HG03025 (cell line): ENCODE measurements around the gene ZNF439.
A peak's percentile ranks its signal among the peaks of the same experiment; 100 is the strongest.
"Not testable (repeated sequence)": the region's sequence is repeated elsewhere in the genome, so short reads cannot be mapped to it uniquely, and the experiment has no call there.

ENCODE experiments used
- ATAC-seq: cut with Tn5 transposase; IDR thresholded peaks from one replicate; pipeline ENCODE4 v1.9.1; 2021; ENCODE audit warnings: mild to moderate bottlenecking, moderate library complexity; ENCODE audit not compliant: unreplicated experiment, low FRiP score

ZNF439 gene

DNA sequence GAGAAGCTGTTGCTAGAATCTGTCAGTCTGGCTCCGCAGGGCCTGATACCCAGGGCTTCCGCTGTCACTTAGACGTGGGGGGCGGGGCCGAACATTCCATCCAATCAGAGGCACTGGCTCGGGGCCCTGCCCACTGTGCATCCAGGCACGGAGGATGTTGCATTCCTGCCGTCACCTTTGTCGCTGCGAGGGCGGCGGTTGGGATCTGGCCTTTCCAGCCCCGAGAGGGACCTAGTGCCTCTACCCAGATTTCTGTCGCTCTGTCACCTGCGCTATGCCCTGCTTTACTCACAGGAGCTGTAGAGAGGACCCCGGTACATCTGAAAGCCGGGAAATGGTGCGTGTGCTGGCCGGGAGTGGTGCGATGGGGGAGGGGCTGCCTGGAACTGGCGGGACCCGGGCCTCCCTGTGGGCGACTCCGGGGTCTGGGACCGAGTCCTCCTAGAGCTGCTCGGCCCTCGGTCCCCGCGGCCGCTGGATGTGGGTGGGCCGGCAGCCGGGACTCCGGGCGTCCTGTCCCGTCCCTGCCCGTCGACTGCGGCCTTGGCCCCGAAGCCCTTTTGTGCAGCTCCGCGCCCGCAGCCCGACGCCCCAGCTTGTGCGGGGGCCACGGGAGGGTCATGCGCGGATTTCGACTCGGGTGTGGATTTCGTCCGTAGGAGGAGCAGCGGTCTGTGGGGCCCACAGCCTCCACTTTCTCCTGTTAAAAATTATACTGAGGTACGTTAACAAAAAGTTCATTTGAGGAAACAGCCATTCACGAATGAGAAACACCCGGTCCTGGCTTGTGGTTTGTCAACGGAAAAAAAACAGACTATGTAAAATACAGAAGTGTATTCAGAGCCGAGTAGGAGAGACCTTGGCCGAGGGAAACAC is at the start of gene ZNF439:
TSS of gene ZNF439 (plus strand) at position 133 of the 876 bp plus-strand sequence. CDS start at position 275, 142 bp downstream.
- peak; percentile 76 for ATAC-seq

DNA sequence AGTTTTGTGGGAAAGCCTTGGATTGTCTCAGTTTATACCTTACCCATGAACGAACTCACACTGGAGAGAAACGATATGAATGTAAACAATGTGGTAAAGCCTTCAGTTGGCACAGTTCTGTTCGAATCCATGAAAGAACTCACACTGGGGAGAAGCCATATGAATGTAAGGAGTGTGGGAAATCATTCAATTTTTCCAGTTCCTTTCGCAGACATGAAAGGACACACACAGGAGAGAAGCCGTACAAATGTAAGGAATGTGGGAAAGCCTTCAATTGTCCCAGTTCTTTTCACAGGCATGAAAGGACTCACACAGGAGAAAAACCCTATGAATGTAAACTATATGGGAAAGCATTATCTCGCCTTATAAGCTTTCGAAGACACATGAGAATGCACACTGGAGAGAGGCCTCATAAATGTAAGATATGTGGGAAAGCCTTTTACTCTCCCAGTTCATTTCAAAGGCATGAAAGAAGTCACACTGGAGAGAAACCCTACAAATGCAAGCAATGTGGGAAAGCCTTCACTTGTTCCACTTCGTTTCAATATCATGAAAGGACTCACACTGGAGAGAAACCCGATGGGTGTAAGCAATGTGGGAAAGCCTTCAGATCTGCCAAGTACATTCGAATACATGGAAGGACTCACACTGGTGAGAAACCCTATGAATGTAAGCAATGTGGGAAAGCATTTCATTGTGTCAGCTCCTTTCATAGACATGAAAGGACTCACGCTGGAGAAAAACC is 42.0 kb upstream of the ZNF439 start:
- no peak for ATAC-seq

DNA sequence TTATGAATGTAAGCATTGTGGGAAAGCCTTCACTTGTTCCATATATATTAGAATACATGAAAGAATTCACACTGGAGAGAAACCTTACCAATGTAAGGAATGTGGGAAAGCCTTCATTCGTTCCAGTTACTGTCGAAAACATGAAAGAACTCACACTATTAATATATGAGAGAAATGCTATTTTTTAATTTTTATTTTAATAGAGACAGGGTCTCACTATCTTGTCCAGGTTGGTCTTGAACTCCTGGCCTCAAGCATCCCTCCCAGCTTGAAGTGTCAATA is 41.5 kb upstream of the ZNF439 start:
- no peak for ATAC-seq

DNA sequence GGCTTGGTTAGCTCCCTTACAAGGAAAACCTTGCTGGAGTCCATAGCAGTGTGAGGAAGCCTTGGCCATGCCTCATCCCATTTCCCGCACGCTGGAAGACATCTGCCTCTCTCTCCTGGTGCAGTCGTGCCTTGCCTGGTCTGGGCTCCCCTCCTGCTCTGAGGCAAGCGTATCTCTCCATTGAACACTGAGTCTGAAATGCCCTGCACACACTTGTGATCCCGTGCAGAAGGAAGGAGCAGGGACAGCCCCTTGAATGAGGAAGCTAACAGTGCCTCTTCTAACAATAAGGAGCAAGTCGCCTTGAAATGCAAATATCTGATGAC is 34.9 kb upstream of the ZNF439 start:
- peak; percentile 21 for ATAC-seq

DNA sequence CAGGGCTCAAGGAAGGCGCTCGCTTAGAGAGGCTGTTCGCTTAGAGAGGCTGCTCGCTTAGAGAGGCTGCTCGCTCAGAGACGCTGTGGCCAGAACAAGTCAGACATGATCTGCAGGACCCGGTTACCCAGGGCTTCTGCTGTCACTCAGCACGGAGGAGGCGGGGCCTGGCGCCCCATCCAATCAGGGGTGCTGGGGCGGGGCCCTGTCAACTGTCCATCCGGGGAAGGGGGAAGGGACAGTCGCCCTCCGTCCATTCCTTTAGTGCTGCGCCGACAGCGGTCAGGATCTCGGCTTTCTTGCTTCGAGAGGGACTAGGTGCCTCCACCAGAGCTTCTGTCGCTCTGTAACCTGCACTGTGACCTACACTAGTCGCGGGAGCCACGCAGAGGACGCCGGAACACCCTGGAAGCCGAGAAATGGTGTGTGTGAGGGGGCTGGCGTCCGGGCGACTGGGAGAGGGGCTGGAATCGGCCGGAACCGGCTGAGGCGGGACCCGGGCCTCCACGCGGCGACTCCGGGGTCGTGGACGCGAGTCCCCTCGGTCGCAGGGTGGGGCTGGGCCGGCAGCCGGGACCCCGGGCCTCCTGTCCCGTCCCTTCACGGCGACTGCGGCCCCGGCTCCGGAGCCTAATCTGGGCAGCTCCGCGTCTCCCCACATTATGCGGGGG is 34.4 kb upstream of the ZNF439 start, which contains the start of gene ZNF440:
TSS of gene ZNF440 (plus strand) at position 245 of the 671 bp plus-strand sequence. CDS start at position 420, 175 bp downstream.
- peak; percentile 79 for ATAC-seq

DNA sequence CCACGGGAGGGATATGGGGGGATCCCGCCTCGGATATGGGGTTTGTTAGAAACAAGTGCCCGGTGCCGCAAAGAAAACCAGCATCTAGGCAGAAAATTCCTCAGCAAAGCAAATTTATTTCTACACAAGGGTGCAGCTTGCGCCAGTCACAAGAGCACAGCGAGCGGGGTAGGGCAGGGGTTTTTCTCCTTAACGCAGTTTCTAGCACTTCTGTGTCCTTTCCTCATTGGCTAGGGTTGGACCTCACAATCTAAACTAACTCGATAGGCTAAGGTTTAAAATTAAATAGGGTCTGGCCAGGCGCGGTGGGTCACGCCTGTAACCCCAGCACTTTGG is 33.9 kb upstream of the ZNF439 start:
- ATAC-seq = no peak

DNA sequence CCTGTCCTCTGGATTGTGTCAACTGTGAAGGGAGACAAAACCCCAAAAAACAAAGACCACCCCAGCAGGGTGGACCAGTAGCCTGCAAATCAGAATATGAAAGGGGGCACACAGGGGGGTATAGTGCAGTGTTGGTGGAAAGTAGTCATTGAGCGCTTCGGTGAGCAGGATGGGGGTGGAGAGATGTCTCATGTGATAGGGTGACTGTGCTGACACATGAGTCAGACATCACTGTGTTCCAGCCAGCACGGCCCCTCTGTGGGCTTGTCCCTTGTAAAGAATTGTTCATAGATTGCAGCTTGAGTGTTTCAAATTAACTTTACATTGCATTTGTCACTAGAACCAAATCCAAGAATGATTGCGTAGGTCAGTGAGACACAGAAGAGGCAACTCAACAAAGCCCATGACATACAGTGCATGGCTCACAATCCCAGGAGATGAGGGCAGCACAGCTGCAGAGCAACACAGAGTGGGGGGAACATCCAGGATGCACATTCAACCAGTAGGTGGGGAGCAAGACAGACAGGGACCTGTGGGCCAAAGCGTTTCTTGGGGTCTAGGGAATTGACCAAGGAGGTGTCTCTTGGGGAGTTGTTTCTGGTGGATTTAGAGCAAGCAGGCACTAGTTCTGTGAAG is 26.9 kb upstream of the ZNF439 start:
- ATAC-seq = no peak

DNA sequence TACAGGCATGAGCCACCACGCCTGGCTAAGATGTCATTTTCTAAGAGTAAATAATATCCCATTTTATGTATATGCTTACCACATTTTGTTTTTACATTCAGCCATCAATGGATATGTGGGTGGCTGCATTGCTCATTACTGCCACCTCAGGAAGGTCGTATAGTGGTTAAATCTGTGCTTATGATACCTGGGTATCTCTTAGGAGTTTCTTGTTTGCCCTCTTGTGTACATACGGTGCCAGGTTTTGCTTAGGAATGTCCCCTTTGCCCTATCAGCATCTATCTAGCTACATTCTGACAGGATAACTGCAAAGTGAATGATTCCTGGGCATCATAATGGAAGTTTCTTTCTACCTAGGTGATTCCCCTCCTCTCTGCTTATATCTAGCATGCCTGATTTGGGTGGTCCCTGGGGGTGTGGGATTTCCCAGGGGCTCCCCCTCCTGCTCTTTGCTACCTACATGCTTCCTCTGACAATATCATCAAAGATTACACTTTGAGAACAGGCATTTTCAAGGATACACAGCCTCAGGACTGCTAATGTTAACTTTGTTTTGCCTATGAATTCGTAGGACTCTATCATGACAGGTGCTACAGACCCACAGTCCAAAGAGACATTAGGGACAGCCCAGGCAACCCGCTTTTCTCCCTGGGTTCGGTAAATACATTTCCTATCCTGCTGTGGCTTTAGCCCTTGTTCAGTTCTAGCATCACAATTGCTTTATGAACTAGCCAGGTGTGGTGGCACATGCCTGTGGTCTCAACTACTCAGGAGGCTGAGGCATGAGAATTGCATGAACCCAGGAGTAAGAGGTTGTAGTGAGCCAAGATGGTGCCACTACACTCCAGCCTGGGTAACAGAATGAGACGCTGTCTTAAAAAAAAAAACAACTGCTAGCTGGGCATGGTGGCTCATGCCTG is 19.3 kb upstream of the ZNF439 start:
- not testable (repeated sequence) for ATAC-seq

DNA sequence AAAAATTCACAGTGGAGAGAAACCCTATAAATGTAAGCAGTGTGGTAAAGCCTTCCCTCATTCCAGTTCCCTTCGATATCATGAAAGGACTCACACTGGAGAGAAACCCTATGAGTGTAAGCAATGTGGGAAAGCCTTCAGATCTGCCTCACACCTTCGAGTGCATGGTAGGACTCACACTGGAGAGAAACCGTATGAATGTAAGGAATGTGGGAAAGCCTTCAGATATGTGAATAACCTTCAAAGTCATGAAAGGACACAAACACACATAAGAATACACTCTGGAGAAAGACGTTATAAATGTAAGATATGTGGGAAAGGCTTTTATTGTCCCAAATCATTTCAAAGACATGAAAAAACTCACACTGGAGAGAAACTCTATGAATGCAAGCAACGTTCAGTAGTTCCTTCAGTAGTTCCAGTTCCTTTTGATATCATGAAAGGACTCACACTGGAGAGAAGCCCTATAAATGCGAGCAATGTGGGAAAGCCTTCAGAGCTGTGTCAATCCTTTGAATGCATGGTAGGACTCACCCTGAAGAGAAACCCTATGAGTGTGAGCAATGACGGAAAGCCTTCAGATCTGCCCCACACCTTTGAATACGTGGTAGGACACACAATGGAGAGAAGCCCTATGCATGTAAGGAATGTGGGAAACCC is 16.1 kb upstream of the ZNF439 start:
- no peak for ATAC-seq

DNA sequence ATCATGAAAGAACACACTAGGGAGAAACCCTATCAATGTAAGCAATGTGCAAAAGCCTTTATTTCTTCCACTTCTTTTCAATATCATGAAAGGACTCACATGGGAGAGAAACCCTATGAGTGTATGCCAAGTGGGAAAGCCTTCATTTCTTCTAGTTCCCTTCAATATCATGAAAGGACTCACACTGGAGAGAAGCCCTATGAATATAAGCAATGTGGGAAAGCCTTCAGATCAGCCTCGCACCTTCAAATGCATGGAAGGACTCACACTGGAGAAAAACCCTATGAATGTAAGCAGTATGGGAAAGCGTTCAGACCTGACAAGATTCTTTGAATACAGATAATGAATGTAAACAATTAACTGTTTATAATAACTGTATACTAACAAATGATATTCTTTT is 15.0 kb upstream of the ZNF439 start:
- ATAC-seq = no peak

DNA sequence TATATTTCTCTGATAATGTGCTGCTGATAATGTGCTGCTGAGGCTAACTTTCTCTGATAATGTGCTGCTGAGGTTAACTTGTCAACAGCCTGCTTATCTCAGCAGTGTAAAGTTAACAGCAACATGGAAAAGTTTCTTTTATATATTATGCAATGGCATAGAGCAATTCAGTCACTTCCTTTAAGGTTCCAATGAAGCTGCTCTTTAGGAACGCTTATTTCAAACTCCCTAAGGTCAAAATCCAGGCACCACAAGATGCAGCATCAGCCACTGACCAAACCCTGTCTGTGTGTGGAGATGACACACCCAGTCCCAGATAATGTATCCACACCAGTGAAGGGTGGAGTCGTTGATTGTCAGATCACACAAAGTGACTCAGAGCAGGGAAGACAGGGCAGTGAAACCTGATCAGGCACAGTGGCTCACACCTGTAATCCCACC is 12.9 kb upstream of the ZNF439 start:
- ATAC-seq = not testable (repeated sequence)

DNA sequence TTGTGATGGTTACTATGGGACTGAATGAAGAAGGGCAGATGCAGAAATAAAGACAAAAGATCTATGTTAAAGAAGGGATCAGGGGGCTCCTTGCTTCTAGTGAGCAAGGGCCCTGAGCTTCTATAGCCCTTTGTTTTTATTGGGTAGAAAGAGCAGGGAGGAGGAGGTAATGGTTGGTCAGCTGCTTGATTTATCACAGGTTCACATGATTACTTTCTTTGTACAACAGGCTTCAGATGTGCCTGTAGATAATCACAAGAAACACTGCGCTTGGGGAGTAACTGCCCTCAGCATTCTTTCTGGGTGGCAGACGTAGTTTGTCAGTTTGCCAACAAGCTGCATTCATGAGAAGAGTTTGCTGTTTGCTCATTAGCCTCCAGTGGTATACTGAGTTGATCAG is 4.8 kb upstream of the ZNF439 start:
- no peak for ATAC-seq

DNA sequence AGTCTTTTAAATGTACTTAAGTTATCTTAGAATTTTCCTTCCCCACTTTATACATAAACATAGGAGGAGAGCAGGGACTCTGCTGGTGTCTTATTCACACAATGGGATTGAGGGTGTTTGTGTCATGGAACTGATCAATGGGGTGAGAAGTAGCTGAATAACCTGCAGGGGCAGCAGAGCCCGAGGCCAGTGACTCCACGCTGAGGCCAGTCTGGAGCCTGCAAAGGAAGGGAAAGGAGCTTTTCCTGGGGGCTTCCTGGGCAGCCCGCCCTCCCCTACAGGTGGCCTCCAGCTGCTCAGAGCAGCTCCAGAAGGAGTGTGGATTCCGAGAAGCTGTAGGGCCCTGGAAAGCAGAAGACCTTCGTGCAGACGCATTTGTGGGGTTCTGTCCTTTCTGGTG is 911 bp upstream of the ZNF439 start:
- ATAC-seq = not testable (repeated sequence)

DNA sequence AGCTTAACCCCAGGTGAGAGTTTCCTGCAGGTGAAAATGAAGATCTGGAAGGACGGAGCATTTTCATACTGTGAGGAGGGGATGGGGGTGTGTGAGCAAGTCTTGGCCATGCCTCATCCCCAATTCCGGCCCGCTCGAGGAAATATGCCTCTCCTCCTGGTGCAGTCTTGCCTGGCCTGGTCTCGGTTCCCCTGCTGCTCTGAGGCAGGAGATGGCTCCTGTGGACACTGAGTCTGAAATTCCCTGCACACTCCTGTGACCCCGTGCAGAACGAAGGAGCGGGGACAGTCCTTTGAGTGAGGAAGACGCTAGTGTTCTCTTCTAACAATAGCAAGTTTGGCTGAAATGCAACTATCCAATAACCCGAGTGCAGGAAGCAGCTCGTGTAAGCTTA is 329 bp upstream of the ZNF439 start:
- no peak for ATAC-seq

DNA sequence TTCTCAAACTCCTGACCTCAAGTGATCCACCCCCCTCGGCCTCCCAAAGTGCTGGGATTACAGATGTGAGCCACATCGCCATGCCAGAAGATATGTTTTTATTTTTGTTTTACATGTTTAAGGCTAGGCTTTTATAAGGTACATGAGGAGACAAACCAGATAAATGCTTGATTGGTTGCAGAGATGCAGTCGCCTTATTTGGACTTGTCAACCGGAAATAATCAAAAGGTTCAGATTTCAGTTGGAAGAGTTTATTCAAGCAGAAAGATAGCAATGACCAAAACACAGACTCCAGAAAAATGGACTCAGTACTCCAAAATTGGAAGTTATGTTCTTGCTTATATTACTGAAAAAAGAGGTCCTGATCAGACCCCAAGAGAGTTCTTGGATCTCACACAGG is 1.8 kb downstream of the ZNF439 start:
- not testable (repeated sequence) for ATAC-seq

DNA sequence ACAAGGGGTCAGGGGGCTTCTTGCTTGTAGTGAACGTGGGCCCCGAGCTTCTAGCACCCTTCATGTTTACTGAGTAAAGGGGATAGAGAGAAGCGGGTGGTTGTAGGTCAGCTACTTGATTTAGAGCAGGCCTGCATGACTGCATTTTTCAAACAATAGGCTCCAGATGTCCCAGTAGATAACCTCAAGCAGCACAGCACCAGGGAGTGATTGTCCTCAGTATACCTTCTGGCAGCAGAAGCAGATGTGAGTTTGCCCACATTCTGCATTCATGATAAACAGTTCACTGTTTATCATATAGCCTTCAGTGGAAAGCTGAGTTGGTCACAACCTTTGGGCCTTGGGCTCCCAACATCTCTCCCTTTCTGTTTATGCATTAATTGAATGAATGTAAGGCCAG is 4.8 kb downstream of the ZNF439 start:
- no peak for ATAC-seq

DNA sequence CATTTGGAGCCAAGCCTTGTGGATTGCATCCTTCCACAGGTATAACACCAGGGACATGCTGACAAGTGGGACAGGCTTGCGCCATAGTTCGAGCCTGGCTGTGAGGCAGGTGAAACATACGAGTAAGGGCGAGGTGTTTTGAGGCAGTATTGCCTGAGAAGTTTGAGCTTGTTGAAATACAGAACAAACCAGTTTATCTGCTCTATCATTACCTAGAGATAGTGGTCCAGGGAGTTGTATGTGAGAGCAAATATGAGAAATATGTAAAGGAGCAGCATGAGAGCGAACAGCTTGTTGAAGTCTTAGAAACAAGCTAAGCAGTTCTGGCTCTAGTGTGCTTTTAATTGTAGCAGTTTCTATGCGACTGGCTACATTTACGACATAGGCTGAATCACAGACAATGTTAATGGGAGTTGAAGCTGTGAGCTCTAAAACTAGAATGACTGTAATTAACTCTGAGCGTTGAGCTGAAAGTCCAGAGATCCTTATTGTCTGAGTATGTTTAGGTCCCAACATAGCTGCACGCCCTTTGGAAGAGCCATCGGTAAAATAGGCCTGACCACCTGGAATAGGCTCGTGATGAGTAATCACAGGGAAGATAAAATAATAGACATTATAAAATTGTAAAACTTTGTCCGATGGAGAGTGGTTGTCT is 8.2 kb downstream of the ZNF439 start:
- no peak for ATAC-seq

DNA sequence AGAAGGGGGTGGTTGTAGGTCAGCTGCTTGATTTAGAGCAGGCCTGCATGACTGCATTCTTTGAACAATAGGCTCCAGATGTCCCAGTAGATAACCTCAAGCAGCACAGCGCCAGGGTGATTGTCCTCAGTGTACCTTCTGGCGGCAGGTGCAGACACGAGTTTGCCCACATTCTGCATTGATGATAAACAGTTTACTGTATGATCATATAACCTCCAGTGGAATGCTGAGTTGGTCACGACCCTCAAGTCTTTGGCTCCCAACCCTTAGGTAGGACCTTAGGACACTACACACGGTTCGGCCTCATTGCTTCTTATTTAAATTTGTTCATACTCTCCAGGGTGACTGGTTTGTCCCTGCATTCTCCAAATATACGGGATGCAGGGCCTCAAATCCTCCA is 12.2 kb downstream of the ZNF439 start:
- ATAC-seq = no peak

DNA sequence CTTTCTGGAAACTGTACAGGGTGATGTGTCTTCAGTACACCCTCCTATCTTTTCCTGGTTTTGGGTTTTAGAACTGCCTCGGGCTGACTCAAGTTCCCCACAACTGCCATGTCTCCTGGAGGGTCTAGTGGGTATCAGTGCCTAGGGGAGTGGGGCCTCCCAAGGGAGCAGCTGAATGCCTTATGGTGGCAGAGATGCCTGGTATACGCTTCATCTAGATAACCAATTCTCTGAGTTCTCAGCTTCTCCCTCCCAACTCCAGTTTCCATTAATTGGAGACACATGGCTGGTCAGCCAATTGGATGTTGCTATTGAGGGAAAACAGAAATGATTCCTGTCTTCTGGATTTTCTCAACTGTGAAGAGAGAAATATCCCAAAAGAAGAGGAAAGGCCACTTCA is 12.8 kb downstream of the ZNF439 start:
- no peak for ATAC-seq
